Kidney capillary endothelial cell (primary cell): ENCODE measurements around the gene PTPRD.

ENCODE experiments used
- DNase-seq: peaks from one replicate; pipeline ENCODE4 v3.0.0-alpha.2; 2018; ENCODE audit warnings: low spot score

The PTPRD gene

GRCh38 chr9:10268531-10269485 is 344.0 kb downstream of the PTPRD start:
- peak; percentile 83 for DNase-seq

- DNase-seq = peak; percentile 94
Observed at GRCh38 chr9:10265153-10265631, 347.6 kb downstream of the PTPRD start.

GRCh38 chr9:10260501-10260900 is 352.3 kb downstream of the PTPRD start:
- DNase-seq = no peak

GRCh38 chr9:10259668-10260067 is 353.1 kb downstream of the PTPRD start:
- no peak for DNase-seq

GRCh38 chr9:10255758-10256157 is 357.0 kb downstream of the PTPRD start:
- DNase-seq = no peak

- DNase-seq = no peak
Observed at GRCh38 chr9:10254338-10254737, 358.5 kb downstream of the PTPRD start.

- DNase-seq = no peak
Observed at GRCh38 chr9:10253341-10253740, 359.5 kb downstream of the PTPRD start.

- no peak for DNase-seq
Observed at GRCh38 chr9:10252174-10252573, 360.6 kb downstream of the PTPRD start.

- no peak for DNase-seq
Observed at GRCh38 chr9:10251490-10251889, 361.3 kb downstream of the PTPRD start.

- no peak for DNase-seq
Observed at GRCh38 chr9:10250219-10250618, 362.6 kb downstream of the PTPRD start.

GRCh38 chr9:10248890-10249289 is 363.9 kb downstream of the PTPRD start:
- no peak for DNase-seq

GRCh38 chr9:10242255-10242654 is 370.5 kb downstream of the PTPRD start:
- DNase-seq = no peak

- no peak for DNase-seq
Observed at GRCh38 chr9:10238087-10238486, 374.7 kb downstream of the PTPRD start.

- no peak for DNase-seq
Observed at GRCh38 chr9:10237584-10237983, 375.2 kb downstream of the PTPRD start.

- no peak for DNase-seq
Observed at GRCh38 chr9:10236161-10236560, 376.6 kb downstream of the PTPRD start.

GRCh38 chr9:10235376-10235775 is 377.4 kb downstream of the PTPRD start:
- no peak for DNase-seq

GRCh38 chr9:10232352-10232930 is 380.4 kb downstream of the PTPRD start:
- DNase-seq = peak; percentile 6

GRCh38 chr9:10230512-10230911 is 382.3 kb downstream of the PTPRD start:
- no peak for DNase-seq

GRCh38 chr9:10228082-10228481 is 384.7 kb downstream of the PTPRD start:
- no peak for DNase-seq

GRCh38 chr9:10226996-10227395 is 385.8 kb downstream of the PTPRD start:
- DNase-seq = no peak

GRCh38 chr9:10212702-10213101 is 400.1 kb downstream of the PTPRD start:
- no peak for DNase-seq

- DNase-seq = no peak
Observed at GRCh38 chr9:10208691-10209069, 404.1 kb downstream of the PTPRD start.

GRCh38 chr9:10204276-10204675 is 408.5 kb downstream of the PTPRD start:
- no peak for DNase-seq
